Common myeloid progenitor, CD34-positive (primary cell): ENCODE data around the gene ABLIM1.

Experiments used
- CTCF ChIA-PET: fragments of 350-600 bp; sonication (Branson Sonifier 250); formaldehyde crosslinking; loops from one replicate; lab custom pipeline; 2021; ENCODE audit warnings: antibody characterized with exemption; lab: Charles Lee
- POLR2A ChIA-PET: fragments of 350-600 bp; sonication (Branson Sonifier 250); formaldehyde crosslinking; loops from one replicate; lab custom pipeline; 2021; ENCODE audit warnings: antibody characterized with exemption; lab: Charles Lee
- DNase-seq, 3 donors: peaks; one replicate each; pipeline versions ENCODE4 v3.0.0 to v3.0.0-alpha.2; 2013
- H3K27ac ChIP-seq, 2 experiments: 1 replicate in 1 of 2; 2 replicates in 1 of 2; pipeline ENCODE4 v1.7.0; 2013; ENCODE audit warnings: inconsistent platforms in 2 of 2, low read length in 2 of 2, mild to moderate bottlenecking in 2 of 2, low read depth in 1 of 2, moderate library complexity in 1 of 2; ENCODE audit not compliant: severe bottlenecking in 2 of 2, insufficient read depth in 1 of 2, poor library complexity in 1 of 2
- H3K27me3 ChIP-seq, 5 experiments: replicated peaks in 2 of 5; 1 replicate in 3 of 5; 2 replicates in 2 of 5; pipeline versions ENCODE4 v1.6.1 to v1.7.0; 2013; ENCODE audit warnings: low read length in 4 of 5, mild to moderate bottlenecking in 2 of 5, moderate library complexity in 2 of 5, inconsistent platforms in 1 of 5; ENCODE audit not compliant: insufficient read depth in 5 of 5, control insufficient read depth in 4 of 5
- H3K36me3 ChIP-seq, 4 experiments: 1 replicate in 2 of 4; 2 replicates in 2 of 4; pipeline versions ENCODE4 v1.6.1 to v1.7.0; 2013; ENCODE audit warnings: low read length in 3 of 4, control low read depth in 1 of 4, mild to moderate bottlenecking in 1 of 4; ENCODE audit not compliant: control insufficient read depth in 4 of 4, insufficient read depth in 4 of 4
- H3K4me1 ChIP-seq, 4 experiments: 1 replicate in 3 of 4; 2 replicates in 1 of 4; pipeline versions ENCODE4 v1.6.1 to v1.7.1; 2013; ENCODE audit warnings: low read length in 3 of 4, mild to moderate bottlenecking in 3 of 4, control low read depth in 1 of 4, inconsistent platforms in 1 of 4, moderate library complexity in 1 of 4; ENCODE audit not compliant: control insufficient read depth in 4 of 4, insufficient read depth in 4 of 4; ENCODE audit errors: control extremely low read depth in 1 of 4
- H3K4me3 ChIP-seq, 7 experiments: 1 replicate in 4 of 7; 2 replicates in 3 of 7; pipeline versions ENCODE4 v1.5.1 to v1.7.0; 2013; ENCODE audit warnings: mild to moderate bottlenecking in 7 of 7, low read length in 6 of 7, moderate library complexity in 6 of 7, inconsistent platforms in 2 of 7, low read depth in 2 of 7, control low read depth in 1 of 7; ENCODE audit not compliant: insufficient read depth in 4 of 7, control insufficient read depth in 1 of 7; ENCODE audit errors: extremely low read depth in 1 of 7
- H3K9me3 ChIP-seq, 5 experiments: 1 replicate in 4 of 5; 2 replicates in 1 of 5; pipeline versions ENCODE4 v1.6.1 to v1.7.1; 2013; ENCODE audit warnings: low read length in 4 of 5, mild to moderate bottlenecking in 2 of 5, inconsistent platforms in 1 of 5, low read depth in 1 of 5, moderate library complexity in 1 of 5; ENCODE audit not compliant: control insufficient read depth in 4 of 5, insufficient read depth in 2 of 5; ENCODE audit errors: control extremely low read depth in 1 of 5
- WGBS: methylation state at CpG from one replicate; pipeline ENCODE4 v1.1.5; 2013; ENCODE audit not compliant: insufficient coverage; 5-methylcytosine and 5-hydroxymethylcytosine counted together

The ABLIM1 gene

DNA sequence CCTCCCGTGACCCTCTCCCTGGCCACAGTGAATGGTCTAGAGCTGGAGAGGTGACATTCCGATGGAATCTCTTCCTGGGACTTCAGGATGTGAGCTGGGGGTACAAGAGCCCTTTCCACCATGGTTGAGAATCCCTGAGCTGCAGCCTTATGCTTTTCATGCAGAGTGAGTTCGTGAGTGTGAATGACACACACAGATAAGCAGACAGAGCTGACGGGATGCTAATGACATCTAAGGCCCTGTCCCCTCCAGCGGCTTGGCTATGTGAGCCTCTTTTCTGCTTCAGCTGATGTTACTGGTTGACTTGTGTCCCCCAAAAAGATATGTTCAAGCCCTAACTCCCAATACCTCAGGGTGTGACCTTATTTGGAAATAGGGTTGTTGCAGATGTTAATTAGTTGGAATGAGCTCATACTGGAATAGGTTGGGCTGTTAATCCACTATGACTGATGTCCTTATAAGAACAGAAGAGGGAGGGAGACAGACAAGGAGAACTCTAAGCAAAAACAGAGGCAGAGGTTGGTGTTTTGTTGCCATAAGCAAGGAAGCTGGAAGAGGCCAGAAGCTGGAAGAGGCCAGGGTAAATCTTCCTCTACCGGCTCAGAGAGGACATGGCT is 142.7 kb downstream of the ABLIM1 start:
- ChIA-PET POLR2A (no interaction called here), CTCF (interaction anchor here (0.9 to 6.0 kb wide), 8 partner anchors 9 to 44 kb away, joined by 3 to 50 read pairs (median 6); no protein-coding TSS in a partner anchor)
- 91% methylated on average over 5 of the region's 6 CpGs for WGBS
- Histone ChIP-seq H3K4me1 (peaks cover 12 to 67% (median 24%) of the 10 kb centered on the region in 4 experiments), H3K36me3 (peaks cover 0 to 4% (median 0%) of the 10 kb centered on the region in 4 experiments), H3K9me3 (no peaks in the 10 kb centered on the region), H3K27me3 (no peaks in the 10 kb centered on the region), H3K4me3 (no peak overlapping the region), H3K27ac (no peak overlapping the region)
- peak in 1 of 3 donors; percentile 36 for DNase-seq

DNA sequence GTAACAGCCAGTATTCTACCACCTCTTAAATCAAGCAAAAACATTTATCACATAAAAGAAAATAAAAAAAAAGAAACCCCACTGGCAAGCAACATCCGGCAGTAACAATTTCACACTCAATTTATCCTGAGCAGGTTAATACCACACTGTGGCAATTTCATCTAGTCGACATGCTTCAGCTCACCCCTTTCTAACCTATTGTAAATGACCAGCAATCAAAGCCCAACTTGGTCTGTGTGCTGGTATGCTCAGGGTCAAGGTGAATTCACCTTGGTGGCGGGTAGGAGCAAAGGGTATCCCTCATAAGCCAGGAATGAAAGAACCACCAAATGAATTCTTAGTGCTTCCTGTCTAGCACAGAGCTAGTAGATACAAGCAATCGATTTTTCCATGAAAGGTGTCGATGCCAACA is 144.7 kb downstream of the ABLIM1 start:
- H3K9me3 ChIP-seq: no peaks in the 10 kb centered on the region
- no peak overlapping the region for H3K4me3 ChIP-seq
- WGBS: 96% methylated on average over 3 of the region's 5 CpGs
- CTCF ChIA-PET: interaction anchor here (1.0 to 6.0 kb wide), 4 partner anchors 10 to 35 kb away, joined by 3 to 50 read pairs (median 3); no protein-coding TSS in a partner anchor
- H3K27ac ChIP-seq: no peak overlapping the region
- H3K27me3 ChIP-seq: no peaks in the 10 kb centered on the region
- POLR2A ChIA-PET: no interaction called here
- DNase-seq: no peak
- H3K36me3 ChIP-seq: peaks cover 0 to 4% (median 0%) of the 10 kb centered on the region in 4 experiments
- peaks cover 8 to 60% (median 13%) of the 10 kb centered on the region in 4 experiments for H3K4me1 ChIP-seq

DNA sequence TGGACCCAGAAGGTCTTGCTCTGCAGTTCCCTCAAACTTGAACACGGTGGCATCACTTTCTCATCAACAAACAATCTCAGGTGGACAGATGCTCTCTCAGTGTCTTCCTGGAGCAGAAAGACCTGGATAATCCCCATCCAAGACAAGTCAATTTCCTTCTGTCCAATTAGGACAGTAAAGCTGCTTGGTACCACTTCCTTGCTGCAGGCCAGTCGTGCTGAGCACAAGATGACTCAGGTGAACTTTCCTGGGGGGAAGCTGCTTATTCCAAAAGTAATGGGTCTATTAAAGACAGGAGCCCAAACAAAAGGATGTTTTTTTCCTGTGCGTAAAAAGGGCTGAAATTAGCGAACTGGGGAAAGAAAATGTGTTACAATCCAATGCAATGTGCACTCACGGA is 146.2 kb downstream of the ABLIM1 start:
- H3K27ac ChIP-seq: no peak overlapping the region
- ChIA-PET CTCF (no interaction called here), POLR2A (no interaction called here)
- 91% methylated on average over 5 of the region's 5 CpGs for WGBS
- no peak overlapping the region for H3K4me3 ChIP-seq
- DNase-seq: no peak
- no peaks in the 10 kb centered on the region for H3K27me3 ChIP-seq
- peaks cover 0 to 4% (median 0%) of the 10 kb centered on the region in 4 experiments for H3K36me3 ChIP-seq
- no peaks in the 10 kb centered on the region for H3K9me3 ChIP-seq
- H3K4me1 ChIP-seq: peaks cover 7 to 60% (median 11%) of the 10 kb centered on the region in 4 experiments

DNA sequence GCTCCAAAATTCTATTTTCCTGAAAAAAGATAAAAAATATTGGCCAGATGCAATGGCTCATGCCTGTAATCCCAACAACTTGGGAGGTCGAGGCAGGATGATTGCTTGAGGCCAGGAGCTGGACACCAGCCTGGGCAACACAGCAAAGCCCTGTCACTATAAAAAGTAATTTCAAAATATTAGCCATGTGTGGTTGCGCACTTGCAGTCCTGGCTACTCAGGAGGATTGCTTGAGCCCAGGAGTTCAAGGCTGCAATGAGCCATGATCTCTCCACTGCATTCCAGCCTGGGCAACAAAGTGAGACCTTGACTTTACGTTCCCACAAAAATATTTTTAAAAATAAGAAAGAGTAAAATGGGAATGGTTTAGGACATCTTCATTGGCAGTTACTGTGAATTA is 149.7 kb downstream of the ABLIM1 start:
- H3K36me3 ChIP-seq: peaks cover 0 to 4% (median 0%) of the 10 kb centered on the region in 4 experiments
- H3K4me3 ChIP-seq: no peak overlapping the region
- CTCF ChIA-PET: interaction anchor here (1.0 to 1.3 kb wide), 2 partner anchors 9 to 10 kb away, joined by 4 to 5 read pairs; no protein-coding TSS in a partner anchor
- no peak overlapping the region for H3K27ac ChIP-seq
- POLR2A ChIA-PET: no interaction called here
- H3K27me3 ChIP-seq: no peaks in the 10 kb centered on the region
- H3K4me1 ChIP-seq: peaks cover 0 to 51% (median 5%) of the 10 kb centered on the region in 4 experiments
- H3K9me3 ChIP-seq: no peaks in the 10 kb centered on the region
- WGBS: 83% methylated on average over 1 of the region's 3 CpGs
- DNase-seq: no peak

DNA sequence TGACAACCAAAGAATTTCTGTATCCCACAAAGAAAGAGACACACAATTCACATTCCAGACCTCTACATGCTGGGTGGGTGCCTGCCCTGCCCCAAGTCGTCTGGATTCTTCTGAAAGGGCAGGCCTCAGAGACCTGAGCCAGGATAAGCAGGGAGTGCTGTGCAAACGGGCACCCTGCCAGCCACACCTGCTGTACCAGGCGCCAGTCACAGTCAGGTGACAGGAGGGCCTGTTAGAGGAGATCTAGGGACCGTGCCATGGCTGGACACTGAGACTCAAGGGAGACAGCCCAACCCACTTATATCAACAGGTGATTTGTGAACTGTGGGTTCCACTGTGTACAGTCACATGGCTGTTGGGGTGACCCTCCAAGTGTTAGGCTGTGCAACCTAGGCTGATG is 150.6 kb downstream of the ABLIM1 start:
- no peaks in the 10 kb centered on the region for H3K27me3 ChIP-seq
- ChIA-PET CTCF (interaction anchor here (1.0 kb wide), 1 partner anchor 35 kb away, joined by 4 read pairs; no protein-coding TSS in a partner anchor), POLR2A (no interaction called here)
- peaks cover 0 to 4% (median 0%) of the 10 kb centered on the region in 4 experiments for H3K36me3 ChIP-seq
- H3K4me1 ChIP-seq: peaks cover 0 to 52% (median 9%) of the 10 kb centered on the region in 4 experiments
- no peak for DNase-seq
- 55% methylated on average over 3 of the region's 4 CpGs for WGBS
- no peak overlapping the region for H3K27ac ChIP-seq
- H3K4me3 ChIP-seq: no peak overlapping the region
- no peaks in the 10 kb centered on the region for H3K9me3 ChIP-seq

DNA sequence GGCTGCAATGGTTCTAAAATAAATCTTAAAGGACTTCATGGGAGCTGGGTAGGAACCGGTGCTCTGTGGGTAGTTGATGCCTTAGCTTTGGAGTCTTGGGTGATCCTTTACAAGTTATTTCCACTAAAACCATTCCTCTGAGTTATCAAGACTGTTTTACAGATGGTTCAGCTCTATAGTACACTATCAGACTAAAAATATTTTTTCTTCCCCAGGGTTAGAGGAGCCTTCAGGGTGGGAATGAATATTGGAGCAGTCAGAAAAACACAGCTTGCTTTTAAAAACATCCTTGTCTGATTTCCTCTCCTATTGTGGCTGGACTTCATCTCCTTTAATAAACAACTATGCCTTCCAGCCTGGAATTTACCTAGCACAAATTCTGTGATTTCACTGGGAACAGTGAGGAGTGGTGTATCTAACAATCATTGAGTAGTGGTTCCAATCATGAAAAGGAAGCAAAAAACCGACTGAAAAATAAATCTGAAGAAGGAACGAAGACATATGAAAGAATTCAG is 151.1 kb downstream of the ABLIM1 start:
- Histone ChIP-seq H3K4me3 (no peak overlapping the region), H3K27ac (no peak overlapping the region), H3K27me3 (no peaks in the 10 kb centered on the region), H3K9me3 (no peaks in the 10 kb centered on the region), H3K36me3 (peaks cover 0 to 4% (median 0%) of the 10 kb centered on the region in 4 experiments), H3K4me1 (peaks cover 0 to 56% (median 13%) of the 10 kb centered on the region in 4 experiments)
- CTCF ChIA-PET: interaction anchor here (0.6 to 1.2 kb wide), 5 partner anchors 9 to 127 kb away, joined by 3 to 4 read pairs (median 3); no protein-coding TSS in a partner anchor
- no peak for DNase-seq
- 67% methylated on average over 2 of the region's 3 CpGs for WGBS
- POLR2A ChIA-PET: no interaction called here
